Small intestine (tissue), 7 donors: Measurements from ENCODE around the gene BLVRA. TPM values are rescaled to one million over a fixed set of nuclear protein-coding genes. Genes with fewer than 3 reads are reported as not detected.
"Not testable (repeated sequence)": the region's sequence is repeated elsewhere in the genome, so short reads cannot be mapped to it uniquely, and the experiment has no call there.

Source experiments
- DNase-seq, 2 donors: peaks; one replicate each; pipeline versions ENCODE4 v3.0.0 to v3.0.0-alpha.2; 2013
- FAIRE-seq: peaks from 2 replicates; lab custom pipeline; 2012; peaks lifted over from hg19 to GRCh38; lab: Jason Lieb, UNC
- H3K27ac ChIP-seq, 3 donors: one replicate each; pipeline ENCODE4 v1.5.1; 2013; ENCODE audit warnings: low read length in 2 of 3, mild to moderate bottlenecking in 2 of 3, control low read depth in 1 of 3, inconsistent platforms in 1 of 3, low read depth in 1 of 3, moderate library complexity in 1 of 3
- H3K27me3 ChIP-seq, 3 donors: one replicate each; pipeline ENCODE4 v1.6.1; 2013; ENCODE audit warnings: low read length in 3 of 3, inconsistent platforms in 1 of 3; ENCODE audit not compliant: control insufficient read depth in 3 of 3, insufficient read depth in 3 of 3
- H3K36me3 ChIP-seq, 3 donors: one replicate each; pipeline ENCODE4 v1.6.1; 2013; ENCODE audit warnings: low read length in 3 of 3, inconsistent platforms in 1 of 3, low read depth in 1 of 3, mild to moderate bottlenecking in 1 of 3, moderate library complexity in 1 of 3; ENCODE audit not compliant: control insufficient read depth in 3 of 3, insufficient read depth in 2 of 3
- H3K4me1 ChIP-seq, 3 donors: one replicate each; pipeline ENCODE4 v1.6.1; 2013; ENCODE audit warnings: low read length in 2 of 3, inconsistent platforms in 1 of 3, low read depth in 1 of 3, mild to moderate bottlenecking in 1 of 3, moderate library complexity in 1 of 3; ENCODE audit not compliant: control insufficient read depth in 3 of 3, insufficient read depth in 2 of 3
- H3K4me3 ChIP-seq, 3 donors: one replicate each; pipeline ENCODE4 v1.5.1; 2013; ENCODE audit warnings: low read length in 3 of 3, control low read depth in 1 of 3, inconsistent platforms in 1 of 3, low read depth in 1 of 3, mild to moderate bottlenecking in 1 of 3, moderate library complexity in 1 of 3
- H3K9me3 ChIP-seq, 2 donors: one replicate each; pipeline ENCODE4 v1.6.1; 2013; ENCODE audit warnings: low read depth in 1 of 2, low read length in 1 of 2; ENCODE audit not compliant: control insufficient read depth in 2 of 2, insufficient read depth in 1 of 2
- WGBS, 3 donors: extraction: QIAGEN DNeasy Blood & Tissue Kit; methylation state at CpG; one replicate each; pipeline ENCODE4 v1.1.7; 2013; 5-methylcytosine and 5-hydroxymethylcytosine counted together
- polyA plus RNA-seq, 4 donors: library from polyadenylated mRNA; stranded (reverse) in 3 of 4; unstranded in 1 of 4; fragments of 200-250 nt in 3 of 4; fragments of 120-200 nt in 1 of 4; gene quantifications; one replicate each; pipeline versions ENCODE4 v1.2.1 to v1.2.3, GENCODE V29; 2013
- donor health status: healthy with polysubstance abuse.
- donor health status: control.
- donor health status: control.
- donor health status: Bipolar disorder and iron deficiency.
- donor health status: healthy.

Gene BLVRA
- polyA plus RNA-seq, 4 donors: 3.4 to 22.2 (median 15.4) TPM

- Histone ChIP-seq H3K4me1 (peaks cover 0 to 3% (median 0%) of the 10 kb centered on the region in 3 donors), H3K27ac (no peak overlapping the region), H3K36me3 (no peaks in the 10 kb centered on the region), H3K27me3 (no peaks in the 10 kb centered on the region), H3K4me3 (no peak overlapping the region), H3K9me3 (no peaks in the 10 kb centered on the region)
- WGBS, 3 donors: 94 to 99% (median 95%) methylated on average over 5 of the region's 5 CpGs
- FAIRE-seq: no peak
- DNase-seq: no peak
Observed at GRCh38 chr7:43790006-43790405, 31.5 kb downstream of the BLVRA start.

- Histone ChIP-seq H3K9me3 (no peaks in the 10 kb centered on the region), H3K27ac (no peak overlapping the region), H3K27me3 (no peaks in the 10 kb centered on the region), H3K36me3 (no peaks in the 10 kb centered on the region), H3K4me3 (no peak overlapping the region), H3K4me1 (no peaks in the 10 kb centered on the region)
- 69 to 86% (median 78%) methylated on average over 5 of the region's 5 CpGs for WGBS, 3 donors
- FAIRE-seq: no peak
- DNase-seq: no peak
Observed at GRCh38 chr7:43790834-43791233, 32.4 kb downstream of the BLVRA start.

GRCh38 chr7:43791665-43792064 lies 33.2 kb downstream of the BLVRA start:
- no peak for FAIRE-seq
- Histone ChIP-seq H3K27ac (no peak overlapping the region), H3K4me1 (no peaks in the 10 kb centered on the region), H3K36me3 (no peaks in the 10 kb centered on the region), H3K27me3 (no peaks in the 10 kb centered on the region), H3K4me3 (no peak overlapping the region), H3K9me3 (no peaks in the 10 kb centered on the region)
- no peak for DNase-seq
- WGBS, 3 donors: 8 to 33% (median 18%) methylated on average over 4 of the region's 4 CpGs

- 89 to 93% (median 92%) methylated on average over 6 of the region's 6 CpGs for WGBS, 3 donors
- no peak overlapping the region for H3K4me3 ChIP-seq
- no peaks in the 10 kb centered on the region for H3K4me1 ChIP-seq
- DNase-seq: no peak
- FAIRE-seq: no peak
- no peaks in the 10 kb centered on the region for H3K27me3 ChIP-seq
- H3K27ac ChIP-seq: no peak overlapping the region
- H3K36me3 ChIP-seq: no peaks in the 10 kb centered on the region
- H3K9me3 ChIP-seq: no peaks in the 10 kb centered on the region
Observed at GRCh38 chr7:43792471-43793150, 34.1 kb downstream of the BLVRA start.

GRCh38 chr7:43799605-43800004 lies 41.1 kb downstream of the BLVRA start:
- WGBS, 3 donors: 79 to 88% (median 81%) methylated on average over 4 of the region's 4 CpGs
- DNase-seq (no peak), FAIRE-seq (no peak)
- Histone ChIP-seq H3K27me3 (no peaks in the 10 kb centered on the region), H3K4me3 (no peak overlapping the region), H3K36me3 (peaks cover 0 to 5% (median 0%) of the 10 kb centered on the region in 3 donors), H3K9me3 (peaks cover 0 to 2% of the 10 kb centered on the region in 2 donors), H3K4me1 (no peaks in the 10 kb centered on the region), H3K27ac (no peak overlapping the region)

- Histone ChIP-seq H3K9me3 (peaks cover 0 to 2% of the 10 kb centered on the region in 2 donors), H3K27ac (no peak overlapping the region), H3K4me3 (no peak overlapping the region), H3K4me1 (no peaks in the 10 kb centered on the region), H3K36me3 (peaks cover 0 to 5% (median 4%) of the 10 kb centered on the region in 3 donors), H3K27me3 (no peaks in the 10 kb centered on the region)
- FAIRE-seq (no peak), DNase-seq (no peak)
- WGBS, 3 donors: 77 to 85% (median 84%) methylated on average over 2 of the region's 2 CpGs
Observed at GRCh38 chr7:43803865-43804264, 45.4 kb downstream of the BLVRA start.

- H3K4me1 ChIP-seq: no peaks in the 10 kb centered on the region
- WGBS, 3 donors: 82 to 91% (median 85%) methylated on average over 11 of the region's 11 CpGs
- DNase-seq: no peak
Observed at GRCh38 chr7:43808410-43808809, 49.9 kb downstream of the BLVRA start.

GRCh38 chr7:43810195-43810941 lies 51.9 kb downstream of the BLVRA start:
- WGBS, 3 donors: 85 to 86% (median 85%) methylated on average over 16 of the region's 16 CpGs
- not testable (repeated sequence) for H3K4me3 ChIP-seq, H3K27me3 ChIP-seq, DNase-seq, FAIRE-seq, H3K9me3 ChIP-seq, H3K36me3 ChIP-seq, H3K27ac ChIP-seq, H3K4me1 ChIP-seq

More at GRCh38 chr7:43808410-43808809, 49.9 kb downstream of the BLVRA start:
- Histone ChIP-seq H3K27me3 (no peaks in the 10 kb centered on the region), H3K4me3 (no peak overlapping the region), H3K9me3 (peaks cover 0 to 2% of the 10 kb centered on the region in 2 donors), H3K36me3 (peaks cover 0 to 4% (median 2%) of the 10 kb centered on the region in 3 donors), H3K27ac (no peak overlapping the region)
- FAIRE-seq: no peak
